Activated CD4-positive, alpha-beta T cell treated with anti-CD3 and anti-CD28 coated beads, Interleukin-2, amount 10 ng/mL, durations not matched to agents 7 days and 5 days (primary cell): Measurements from ENCODE around the gene PPP1R12C. TPM values are rescaled to one million over a fixed set of nuclear protein-coding genes. Genes with fewer than 3 reads are reported as not detected.

Experiments used
- CTCF ChIA-PET: fragments of 350-600 bp; sonication (Branson Sonifier 250); formaldehyde crosslinking; loops from one replicate; lab custom pipeline; 2021; ENCODE audit warnings: antibody characterized with exemption; lab: Charles Lee
- POLR2A ChIA-PET: fragments of 350-600 bp; sonication (Branson Sonifier 250); formaldehyde crosslinking; loops from one replicate; lab custom pipeline; 2021; ENCODE audit warnings: antibody characterized with exemption; lab: Charles Lee
- DNase-seq: peaks from one replicate; pipeline ENCODE4 v3.0.0-alpha.2; 2020
- H3K27ac Mint-ChIP-seq: one replicate; pipeline ENCODE4 v1.8.0; 2021; ENCODE audit warnings: mild to moderate bottlenecking, moderate library complexity, mixed read lengths
- H3K27me3 Mint-ChIP-seq: one replicate; pipeline ENCODE4 v1.8.0; 2021; ENCODE audit warnings: mixed read lengths
- H3K36me3 Mint-ChIP-seq: one replicate; pipeline ENCODE4 v1.8.0; 2021; ENCODE audit warnings: low read depth, mixed read lengths
- H3K4me1 Mint-ChIP-seq: one replicate; pipeline ENCODE4 v1.8.0; 2021; ENCODE audit warnings: mixed read lengths
- H3K4me3 Mint-ChIP-seq: one replicate; pipeline ENCODE4 v1.8.0; 2021; ENCODE audit warnings: mild to moderate bottlenecking, moderate library complexity, mixed read lengths
- H3K9me3 Mint-ChIP-seq: one replicate; pipeline ENCODE4 v1.8.0; 2021; ENCODE audit warnings: mixed read lengths
- total RNA-seq, 2 experiments: library from RNA; stranded (reverse); gene quantifications; one replicate each; pipeline ENCODE4 v1.2.3, GENCODE V29; 2021

PPP1R12C gene
- 100 to 1,000 TPM; 135 to 152 TPM for total RNA-seq

GRCh38 chr19:55116859-55117662 is at the start of gene PPP1R12C:
TSS of gene PPP1R12C (minus strand) at chr19:55117637. CDS start at chr19:55117543, 94 bp downstream.
- Mint-ChIP-seq H3K36me3 (peaks cover 11% of the 10 kb centered on the region), H3K4me1 (peaks cover 38% of the 10 kb centered on the region), H3K4me3 (peak within 1 kb of the TSS; percentile 100), H3K9me3 (no peaks in the 10 kb centered on the region), H3K27ac (peak within 1 kb of the TSS; percentile 97), H3K27me3 (peaks cover 8% of the 10 kb centered on the region)
- POLR2A ChIA-PET: interaction anchor here (1.0 kb wide), 2 partner anchors 32 to 136 kb away, joined by 3 to 5 read pairs; no protein-coding TSS in a partner anchor
- peak; percentile 16 for DNase-seq
- CTCF ChIA-PET: interaction anchor here (0.9 to 1.2 kb wide), 3 partner anchors 11 to 387 kb away, joined by 3 to 4 read pairs (median 3); no protein-coding TSS in a partner anchor

DNA sequence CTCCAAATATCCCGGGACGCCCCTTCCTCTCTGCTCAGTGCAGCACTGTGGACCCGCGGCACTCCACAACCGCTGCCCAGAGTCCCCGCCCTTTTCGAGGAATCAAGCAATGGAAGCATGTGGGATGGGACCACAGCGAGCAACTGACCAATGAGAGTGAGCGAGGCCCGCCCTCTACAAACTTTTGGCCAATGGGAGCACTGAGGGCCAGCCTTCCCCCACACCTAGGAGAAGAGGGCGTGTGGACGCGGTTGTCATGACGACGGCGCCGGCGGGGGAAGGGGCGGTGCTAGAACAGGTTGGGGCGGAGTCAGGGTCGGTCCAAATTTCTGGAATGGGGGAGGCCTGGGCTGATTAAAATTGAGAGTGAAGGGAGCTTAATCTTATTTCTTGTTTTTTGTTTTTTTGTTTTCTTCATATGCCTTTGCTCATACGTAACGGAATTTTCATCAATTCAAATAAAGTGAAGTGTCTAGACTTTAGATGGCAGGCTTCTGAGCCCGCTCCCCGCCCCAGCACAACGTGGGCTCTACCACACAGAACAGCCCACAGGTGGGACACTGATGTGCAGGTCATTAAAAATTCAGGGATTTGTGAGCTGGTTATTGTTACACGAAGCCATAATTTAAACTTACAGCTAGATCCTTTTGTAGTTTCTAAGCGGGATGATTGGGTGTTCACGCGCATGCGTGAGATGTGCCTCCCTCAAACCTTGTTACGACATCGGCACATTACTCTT is 49.3 kb upstream of the PPP1R12C start, which contains the start of gene DNAAF3:
Gene DNAAF3, minus strand, starts transcription at position 84 of the 739 bp plus-strand sequence. CDS start 200 bp downstream, outside the sequence.
- CTCF ChIA-PET: interaction anchor here (0.6 to 2.3 kb wide), 7 partner anchors 9 to 125 kb away, joined by 3 to 7 read pairs (median 3); partner anchors contain the start of gene SYT5
- no peaks in the 10 kb centered on the region for H3K9me3 Mint-ChIP-seq
- H3K27ac Mint-ChIP-seq: no peak within 1 kb of the TSS

DNA sequence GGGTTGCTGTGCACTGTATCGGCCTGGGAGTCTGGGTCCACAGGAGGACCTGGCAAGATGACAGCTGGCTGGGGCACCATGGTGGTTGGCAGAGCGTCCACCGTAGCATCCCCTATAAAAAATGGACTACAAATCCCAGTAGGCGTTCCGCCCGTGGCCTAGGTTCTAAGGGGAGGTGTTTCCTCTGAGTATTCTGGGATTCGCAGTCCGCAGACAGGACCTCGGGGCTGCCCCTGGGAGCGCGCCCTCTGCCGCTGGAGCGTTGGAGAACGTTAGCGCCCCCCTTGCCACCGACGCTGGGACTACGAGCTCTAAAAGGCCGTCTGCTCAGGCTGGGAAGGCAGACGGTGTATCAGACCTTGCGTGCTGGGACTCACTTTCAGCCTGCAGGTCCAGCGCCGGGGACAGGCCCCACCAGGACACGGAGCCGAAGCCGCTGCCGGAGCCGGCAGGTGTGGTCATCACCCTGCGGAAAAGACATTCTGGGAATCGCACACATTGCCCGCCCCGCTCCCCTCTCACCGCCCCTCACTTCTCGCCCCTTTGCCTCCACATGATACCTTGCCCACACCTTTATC is 48.6 kb upstream of the PPP1R12C start:
- ChIA-PET CTCF (interaction anchor here (1.1 to 2.3 kb wide), 6 partner anchors 15 to 125 kb away, joined by 3 to 7 read pairs (median 3); no protein-coding TSS in a partner anchor), POLR2A (interaction anchor here (0.5 kb wide), 2 partner anchors 96 to 968 kb away, joined by 3 read pairs; no protein-coding TSS in a partner anchor)
- no peak overlapping the region for H3K27ac Mint-ChIP-seq
- H3K36me3 Mint-ChIP-seq: no peaks in the 10 kb centered on the region
- H3K4me3 Mint-ChIP-seq: peak overlapping the region; percentile 79
- no peaks in the 10 kb centered on the region for H3K9me3 Mint-ChIP-seq
- peaks cover 50% of the 10 kb centered on the region for H3K27me3 Mint-ChIP-seq
- peaks cover 12% of the 10 kb centered on the region for H3K4me1 Mint-ChIP-seq
- DNase-seq: peak; percentile 48

More for the DNA sequence above, 49.3 kb upstream of the PPP1R12C start, which contains the start of gene DNAAF3:
- no peaks in the 10 kb centered on the region for H3K36me3 Mint-ChIP-seq
- H3K27me3 Mint-ChIP-seq: peaks cover 56% of the 10 kb centered on the region
- peak; percentile 81 for DNase-seq
- H3K4me3 Mint-ChIP-seq: peak within 1 kb of the TSS; percentile 79
- POLR2A ChIA-PET: no interaction called here
- H3K4me1 Mint-ChIP-seq: peaks cover 12% of the 10 kb centered on the region

DNA sequence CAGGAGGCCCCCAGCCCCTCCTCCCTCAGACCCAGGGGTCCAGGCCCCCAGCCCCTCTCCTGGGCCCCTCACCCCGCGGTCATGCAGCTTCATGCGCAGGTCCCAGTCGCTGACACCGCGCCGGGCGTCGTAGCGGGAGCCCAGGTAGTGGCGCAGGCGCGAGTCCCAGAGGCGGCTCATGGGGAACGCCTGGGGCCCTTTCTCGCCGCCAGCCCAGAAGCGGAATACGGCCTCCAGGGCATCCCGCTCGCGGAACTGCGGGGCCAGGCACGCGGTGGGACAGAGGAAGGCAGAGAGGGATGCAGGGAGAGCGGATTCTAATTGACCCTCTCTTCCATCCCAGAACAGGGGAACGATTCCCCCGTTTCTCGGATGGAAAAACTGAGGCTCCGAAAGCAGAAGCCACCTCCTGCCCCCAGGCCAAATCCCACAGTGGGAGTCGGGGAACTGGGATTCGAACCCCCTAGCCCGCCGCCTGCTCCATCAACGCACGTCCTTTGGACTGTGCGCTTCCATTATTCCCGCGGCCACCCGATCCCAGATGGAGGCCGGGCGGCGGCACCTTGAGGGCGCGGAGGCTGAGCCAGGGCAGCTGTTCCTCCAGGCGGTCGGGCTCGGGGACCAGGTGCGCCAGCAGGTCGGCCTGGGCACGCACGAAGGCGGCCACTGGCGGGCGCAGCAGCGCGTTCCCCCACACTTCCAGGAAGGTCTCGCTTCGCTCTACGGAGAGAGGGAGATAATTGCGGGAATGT is 44.3 kb upstream of the PPP1R12C start:
- POLR2A ChIA-PET: no interaction called here
- H3K27me3 Mint-ChIP-seq: peaks cover 34% of the 10 kb centered on the region

GRCh38 chr19:55160986-55161365 is 43.5 kb upstream of the PPP1R12C start:
- CTCF ChIA-PET: interaction anchor here (0.5 to 2.5 kb wide), 19 partner anchors 9 to 314 kb away, joined by 3 to 11 read pairs (median 5); partner anchors contain the start of gene SYT5
- H3K36me3 Mint-ChIP-seq: no peaks in the 10 kb centered on the region
- peaks cover 29% of the 10 kb centered on the region for H3K27me3 Mint-ChIP-seq
- no peaks in the 10 kb centered on the region for H3K9me3 Mint-ChIP-seq
- H3K4me3 Mint-ChIP-seq: no peak overlapping the region
- no peak overlapping the region for H3K27ac Mint-ChIP-seq
- H3K4me1 Mint-ChIP-seq: peaks cover 17% of the 10 kb centered on the region
- no peak for DNase-seq
- POLR2A ChIA-PET: no interaction called here

More for the DNA sequence above, 44.3 kb upstream of the PPP1R12C start:
- no peaks in the 10 kb centered on the region for H3K9me3 Mint-ChIP-seq
- DNase-seq: no peak
- no peak overlapping the region for H3K4me3 Mint-ChIP-seq
- CTCF ChIA-PET: interaction anchor here (1.1 to 2.4 kb wide), 4 partner anchors 10 to 81 kb away, joined by 4 to 8 read pairs (median 6); partner anchors contain the start of gene SYT5
- no peak overlapping the region for H3K27ac Mint-ChIP-seq
- peaks cover 19% of the 10 kb centered on the region for H3K4me1 Mint-ChIP-seq
- no peaks in the 10 kb centered on the region for H3K36me3 Mint-ChIP-seq

GRCh38 chr19:55160128-55160985 is 42.9 kb upstream of the PPP1R12C start:
- Mint-ChIP-seq H3K27me3 (peaks cover 23% of the 10 kb centered on the region), H3K27ac (no peak overlapping the region), H3K36me3 (no peaks in the 10 kb centered on the region), H3K4me1 (peaks cover 17% of the 10 kb centered on the region), H3K4me3 (no peak overlapping the region), H3K9me3 (no peaks in the 10 kb centered on the region)
- CTCF ChIA-PET: interaction anchor here (0.5 to 2.5 kb wide), 26 partner anchors 9 to 494 kb away, joined by 3 to 11 read pairs (median 4); partner anchors contain the start of genes SYT5 and U2AF2
- peak; percentile 91 for DNase-seq
- POLR2A ChIA-PET: no interaction called here

GRCh38 chr19:55158848-55159749 is 41.7 kb upstream of the PPP1R12C start:
- Mint-ChIP-seq H3K4me1 (peaks cover 22% of the 10 kb centered on the region), H3K9me3 (no peaks in the 10 kb centered on the region), H3K27ac (no peak overlapping the region), H3K36me3 (no peaks in the 10 kb centered on the region), H3K4me3 (no peak overlapping the region), H3K27me3 (peaks cover 16% of the 10 kb centered on the region)
- no peak for DNase-seq
- POLR2A ChIA-PET: no interaction called here
- CTCF ChIA-PET: interaction anchor here (0.7 to 2.5 kb wide), 13 partner anchors 8 to 433 kb away, joined by 3 to 11 read pairs (median 5); partner anchors contain the start of gene SYT5

- no peak for DNase-seq
- peak overlapping the region; percentile 19 for H3K27ac Mint-ChIP-seq
Measured at GRCh38 chr19:55158423-55158822, 41.0 kb upstream of the PPP1R12C start.

DNA sequence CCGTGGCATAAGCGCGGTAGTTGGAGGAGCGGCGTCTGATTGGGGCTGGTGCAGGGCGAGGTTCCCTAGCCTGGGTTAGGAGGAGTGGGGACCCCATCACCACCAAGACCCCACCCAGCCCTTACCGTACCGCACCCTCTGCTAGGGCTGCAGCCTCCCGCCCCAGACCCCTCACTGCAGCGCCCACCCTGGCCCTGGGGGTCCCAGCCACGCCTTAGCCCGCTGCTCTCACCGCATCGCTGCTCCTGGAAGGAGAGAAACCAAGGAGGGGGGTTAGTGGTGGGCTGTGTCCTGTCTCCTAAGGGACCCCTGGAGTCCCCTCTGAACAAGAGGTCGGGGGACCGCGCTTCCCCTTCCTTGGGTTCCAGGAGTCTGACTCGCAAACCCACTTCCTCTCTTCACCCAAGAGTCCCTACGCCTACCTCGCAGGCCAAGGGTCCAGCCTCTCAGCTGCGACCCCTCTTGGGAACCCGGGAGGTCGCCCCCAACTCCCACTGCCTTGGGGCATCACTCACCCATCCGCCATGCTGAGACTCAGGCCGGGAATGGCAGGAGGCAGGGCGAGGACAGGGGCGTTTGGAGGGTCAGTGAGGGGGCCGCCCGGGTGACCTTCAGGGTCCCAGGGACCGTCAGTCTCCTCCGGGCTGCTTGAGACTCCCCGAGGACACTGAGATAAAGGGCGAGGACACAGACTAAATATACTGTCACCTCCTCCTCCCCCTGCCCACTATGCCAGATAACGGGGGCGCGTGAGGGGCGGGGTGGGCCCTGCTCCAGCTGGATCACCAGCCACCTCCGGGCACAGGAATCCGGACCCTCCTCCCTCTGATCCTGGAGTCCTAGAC is 39.8 kb upstream of the PPP1R12C start, which contains the start of gene TNNI3:
Gene TNNI3, minus strand, starts transcription at position 669 of the 845 bp plus-strand sequence. Its CDS starts 143 bp downstream, at position 526.
- H3K36me3 Mint-ChIP-seq: no peaks in the 10 kb centered on the region
- peaks cover 5% of the 10 kb centered on the region for H3K9me3 Mint-ChIP-seq
- peaks cover 28% of the 10 kb centered on the region for H3K4me1 Mint-ChIP-seq
- peaks cover 12% of the 10 kb centered on the region for H3K27me3 Mint-ChIP-seq
- no peak for DNase-seq
- POLR2A ChIA-PET: interaction anchor here (0.6 kb wide), 1 partner anchor 490 kb away, joined by 3 read pairs; no protein-coding TSS in a partner anchor
- CTCF ChIA-PET: interaction anchor here (0.6 kb wide), 1 partner anchor 24 kb away, joined by 3 read pairs; no protein-coding TSS in a partner anchor
- H3K27ac Mint-ChIP-seq: peak within 1 kb of the TSS; percentile 19
- H3K4me3 Mint-ChIP-seq: no peak within 1 kb of the TSS

More at GRCh38 chr19:55158423-55158822, 41.0 kb upstream of the PPP1R12C start:
- Mint-ChIP-seq H3K9me3 (peaks cover 4% of the 10 kb centered on the region), H3K4me3 (no peak overlapping the region), H3K36me3 (no peaks in the 10 kb centered on the region), H3K4me1 (peaks cover 27% of the 10 kb centered on the region), H3K27me3 (peaks cover 12% of the 10 kb centered on the region)
- ChIA-PET CTCF (no interaction called here), POLR2A (interaction anchor here (0.6 kb wide), 1 partner anchor 489 kb away, joined by 3 read pairs; no protein-coding TSS in a partner anchor)
